Frontal cortex (tissue), 4 donors: ENCODE measurements around the gene MYO6. TPM values are rescaled to one million over a fixed set of nuclear protein-coding genes. Genes with fewer than 3 reads are reported as not detected.
"Not testable (repeated sequence)": the region's sequence is repeated elsewhere in the genome, so short reads cannot be mapped to it uniquely, and the experiment has no call there.

Experiments
- DNase-seq, 2 donors: peaks; one replicate each; pipeline ENCODE4 v3.0.0; 2012; ENCODE audit warnings: low spot score in 2 of 2
- FAIRE-seq: peaks from 2 replicates; lab custom pipeline; 2012; peaks lifted over from hg19 to GRCh38; lab: Jason Lieb, UNC
- total RNA-seq: library from RNA; depleted of rRNA; stranded (reverse); fragments of >200 nt; gene quantifications from one replicate; pipeline ENCODE4 v1.2.3, GENCODE V29; 2014
- donor health status: control.
- donor health status: control.
- donor health status: control.

Gene MYO6
- total RNA-seq, 1 donor from 2014 or later = 14.7 TPM

- DNase-seq (no peak), FAIRE-seq (peak; percentile 51)
These were observed 121.3 kb downstream of the MYO6 start for GRCh38 chr6:75870389-75870788.

GRCh38 chr6:75874224-75874623 is 125.2 kb downstream of the MYO6 start:
- no peak for DNase-seq

GRCh38 chr6:75876152-75876551 is 127.1 kb downstream of the MYO6 start:
- DNase-seq (no peak), FAIRE-seq (no peak)

More at GRCh38 chr6:75874224-75874623, 125.2 kb downstream of the MYO6 start:
- no peak for FAIRE-seq

DNA sequence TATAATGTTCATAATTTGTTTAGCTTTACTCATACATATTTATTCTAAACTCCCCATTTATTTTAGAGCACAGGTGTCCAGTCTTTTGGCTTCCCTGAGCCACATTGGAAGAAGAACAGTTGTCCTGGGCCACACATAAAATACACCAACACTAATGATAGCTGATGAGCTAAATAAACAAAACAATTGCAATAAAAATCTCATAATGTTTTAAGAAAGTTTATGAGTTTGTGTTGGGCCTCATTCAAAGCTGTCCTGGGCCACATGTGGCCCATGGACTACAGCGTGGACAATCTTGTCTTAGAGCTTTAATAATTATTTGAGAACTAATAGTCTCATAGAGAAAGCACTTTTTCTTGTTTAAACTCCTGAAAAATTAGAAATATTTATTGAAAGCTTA is 131.3 kb downstream of the MYO6 start:
- no peak for DNase-seq
- FAIRE-seq = no peak

DNA sequence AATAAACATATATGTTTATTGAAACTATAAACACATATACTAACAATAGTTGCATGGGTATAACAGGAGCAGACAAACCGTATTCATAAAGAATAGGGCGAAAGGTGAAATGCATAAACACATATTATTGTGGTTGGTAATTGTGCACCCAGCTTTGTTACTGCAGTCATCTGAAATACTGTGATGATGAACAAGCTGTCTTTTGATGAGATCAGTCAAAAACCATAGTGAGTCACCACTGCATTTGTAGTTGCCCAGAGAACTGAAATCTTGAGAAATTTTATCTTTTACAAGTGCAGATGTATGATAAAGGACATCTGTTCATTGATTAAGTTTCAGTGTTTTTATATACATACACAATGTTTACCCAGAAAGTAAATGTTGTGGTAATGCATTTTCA is 133.7 kb downstream of the MYO6 start:
- FAIRE-seq (no peak), DNase-seq (no peak)

DNA sequence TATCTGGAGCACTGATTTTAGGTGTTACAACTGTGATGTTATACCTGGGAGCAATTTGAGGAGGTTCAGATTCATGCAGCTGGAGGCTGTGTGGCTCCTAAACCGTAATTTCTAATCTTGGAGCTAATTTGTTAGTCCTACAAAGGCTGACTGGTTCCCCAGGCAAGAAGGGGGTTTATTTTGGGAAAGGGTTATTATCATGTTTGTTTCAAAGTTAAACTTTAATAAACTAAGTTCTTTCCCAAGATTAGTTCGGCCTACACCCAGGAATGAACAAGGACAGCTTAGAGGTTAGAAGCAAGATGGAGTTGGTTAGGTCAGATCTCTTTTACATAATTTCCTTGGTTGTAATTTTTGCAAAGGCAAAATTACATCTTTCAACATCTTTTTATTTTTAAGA is 135.8 kb downstream of the MYO6 start:
- FAIRE-seq (no peak), DNase-seq (no peak)

DNA sequence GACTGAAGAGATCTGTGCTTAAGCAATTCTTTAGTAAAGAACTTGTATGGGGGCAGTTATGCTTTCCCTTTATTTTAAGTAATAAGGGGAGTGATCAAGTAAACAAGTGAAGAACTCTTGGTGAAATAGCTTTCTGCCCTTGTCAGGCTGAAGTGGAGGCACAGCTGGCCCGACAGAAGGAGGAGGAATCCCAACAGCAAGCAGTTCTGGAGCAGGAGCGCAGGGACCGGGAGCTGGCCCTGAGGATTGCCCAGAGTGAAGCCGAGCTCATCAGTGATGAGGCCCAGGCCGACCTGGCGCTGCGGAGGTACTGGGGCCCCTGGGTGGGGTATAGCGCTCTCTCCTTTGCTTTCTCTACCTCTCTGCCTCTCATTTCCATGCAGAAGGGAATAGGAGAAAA is 143.3 kb downstream of the MYO6 start:
- DNase-seq (no peak), FAIRE-seq (no peak)

GRCh38 chr6:75893058-75893775 is 144.2 kb downstream of the MYO6 start:
- DNase-seq (peak; percentile 16 to 34), FAIRE-seq (peak; percentile 91)

- FAIRE-seq (no peak), DNase-seq (no peak)
These were observed 144.7 kb downstream of the MYO6 start for GRCh38 chr6:75893776-75894152.

DNA sequence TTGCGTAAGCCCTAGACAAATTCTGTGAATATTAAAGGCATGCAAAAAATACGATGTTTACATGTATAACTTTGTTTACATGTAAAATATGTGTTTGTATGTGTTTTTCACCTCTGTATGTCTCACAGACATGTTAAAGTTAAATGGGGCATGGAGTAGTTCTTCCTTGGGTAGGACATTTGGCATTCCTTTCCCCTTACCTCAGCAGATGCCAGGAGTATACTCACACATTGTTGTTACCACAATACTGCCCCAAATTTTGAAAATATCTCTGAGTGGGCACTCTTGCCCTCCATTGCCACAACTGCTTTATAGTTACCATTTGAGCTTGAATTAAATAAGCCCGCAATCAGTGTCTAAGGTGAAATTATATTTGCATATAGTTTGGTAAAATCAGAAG is 147.5 kb downstream of the MYO6 start:
- FAIRE-seq (no peak), DNase-seq (no peak)

- DNase-seq, FAIRE-seq: not testable (repeated sequence)
These were observed 151.2 kb downstream of the MYO6 start for GRCh38 chr6:75900216-75900615.

GRCh38 chr6:75905129-75905528 is 156.1 kb downstream of the MYO6 start:
- not testable (repeated sequence) for DNase-seq, FAIRE-seq

- no peak for FAIRE-seq
- no peak for DNase-seq
These were observed 157.8 kb downstream of the MYO6 start for GRCh38 chr6:75906871-75907270.

- no peak for FAIRE-seq
These were observed 158.4 kb downstream of the MYO6 start for GRCh38 chr6:75907444-75907843.

GRCh38 chr6:75913040-75913439 is 164.0 kb downstream of the MYO6 start:
- DNase-seq (no peak), FAIRE-seq (no peak)

More at GRCh38 chr6:75907444-75907843, 158.4 kb downstream of the MYO6 start:
- DNase-seq = no peak

GRCh38 chr6:75922226-75922625 is 173.2 kb downstream of the MYO6 start:
- DNase-seq = no peak
- FAIRE-seq = no peak

DNA sequence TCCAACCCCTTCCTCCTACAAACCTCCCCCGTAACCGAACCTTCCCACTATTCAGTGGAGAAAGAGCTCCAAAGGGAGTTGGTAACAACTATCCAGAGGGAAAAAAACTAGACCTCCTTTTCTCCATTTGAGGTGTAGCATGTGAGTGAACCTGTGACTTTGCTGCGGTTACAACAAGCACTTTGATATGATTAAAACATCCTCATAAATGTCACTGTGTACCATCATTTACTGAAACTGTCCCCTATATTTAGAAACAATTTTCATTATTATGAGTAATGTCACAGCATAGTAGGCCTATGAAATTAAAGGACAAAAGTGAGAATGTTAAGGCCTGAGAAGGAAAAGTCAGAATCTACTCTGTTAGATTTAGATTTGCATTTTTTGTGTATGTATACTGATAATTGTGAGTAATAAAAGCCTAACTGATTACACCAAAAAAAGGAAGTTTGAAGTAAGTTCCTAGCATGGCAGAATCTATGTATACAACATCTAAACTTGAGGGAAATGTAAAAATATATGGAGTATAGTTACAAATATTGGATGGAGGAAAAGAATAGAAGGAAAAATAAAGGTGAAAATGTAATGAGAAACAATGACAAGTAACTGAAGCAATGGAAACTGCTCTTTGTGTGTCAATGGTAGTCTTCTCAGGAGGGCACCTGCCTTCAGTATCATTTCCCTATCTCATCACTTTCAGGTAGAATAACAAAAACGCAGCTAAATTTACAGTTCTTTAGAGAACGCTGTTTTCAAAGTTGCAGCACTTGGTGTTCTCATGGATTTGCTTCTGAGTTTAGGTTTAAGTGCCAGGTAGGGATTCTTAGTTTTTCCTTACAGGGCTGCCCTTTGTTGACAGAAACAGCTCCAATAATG is 177.5 kb downstream of the MYO6 start:
- FAIRE-seq (no peak), DNase-seq (no peak)

GRCh38 chr6:75931011-75931680 is 182.1 kb downstream of the MYO6 start:
- DNase-seq (no peak), FAIRE-seq (no peak)

DNA sequence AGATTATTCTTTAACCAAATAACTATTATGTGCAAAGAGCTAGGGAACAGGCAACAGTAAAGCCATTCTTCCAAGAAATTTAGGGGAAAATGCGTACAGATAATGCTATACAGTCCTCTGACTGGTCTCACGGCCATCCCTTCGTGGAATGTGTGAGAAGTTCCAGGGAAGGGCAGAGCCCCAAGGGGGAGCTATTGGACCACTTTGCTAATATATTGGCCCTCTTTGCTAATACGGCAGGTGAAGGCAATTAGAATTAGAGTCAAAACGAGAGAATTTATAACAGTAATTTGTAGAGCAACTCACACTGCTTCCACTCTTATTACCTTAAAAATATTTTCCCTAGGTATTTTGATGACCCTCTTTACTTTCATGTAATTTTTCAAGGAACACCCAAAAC is 183.0 kb downstream of the MYO6 start:
- DNase-seq (no peak), FAIRE-seq (no peak)

DNA sequence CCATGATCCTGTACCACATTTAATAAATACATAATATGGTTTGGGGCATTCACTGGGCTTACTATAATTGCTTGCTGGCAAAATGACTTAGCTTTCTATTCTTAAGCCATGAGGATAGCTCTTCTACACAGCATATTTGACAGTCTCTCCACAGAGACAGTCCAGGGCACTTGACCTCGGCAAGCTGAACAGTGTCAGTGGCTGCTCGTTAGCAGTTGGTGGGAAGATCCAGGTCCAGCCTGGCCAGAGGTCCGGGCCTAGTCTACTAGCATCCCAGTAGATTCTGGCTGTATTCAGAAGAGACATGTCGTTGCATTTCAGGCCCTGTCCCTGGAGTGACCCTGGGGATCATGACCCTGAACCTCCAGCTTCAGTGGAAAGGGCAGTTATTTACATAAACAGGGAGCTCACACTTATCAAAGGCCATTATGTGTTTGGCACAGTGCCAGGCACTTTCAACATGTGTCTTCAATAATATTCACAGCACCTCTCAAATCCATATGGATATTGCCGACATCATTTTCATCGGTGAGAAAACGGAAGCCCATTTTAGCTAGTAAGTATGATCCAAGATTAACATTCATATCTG is 184.4 kb downstream of the MYO6 start:
- FAIRE-seq = no peak

More for the DNA sequence above, 184.4 kb downstream of the MYO6 start:
- DNase-seq = no peak
